ENCODE measurements around the gene IER5L. TPM values are rescaled to one million over a fixed set of nuclear protein-coding genes. Genes with fewer than 3 reads are reported as not detected.

IER5L gene
- total RNA-seq, 1 experiment from 2014 or later: 4.6 TPM

GRCh38 chr9:129165198-129165597, 12.9 kb downstream of the IER5L start:
- Mint-ChIP-seq H3K9me3 (peaks cover 4% of the 10 kb centered on the region; the same call in 1 of the 2 replicates), H3K4me3 (no peak overlapping the region), H3K27ac (no peak overlapping the region), H3K4me1 (peaks cover 36% of the 10 kb centered on the region), H3K36me3 (peaks cover 3% of the 10 kb centered on the region; the same call in 1 of the 2 replicates), H3K27me3 (ENCODE audit: low read depth) (no peaks in the 10 kb centered on the region)
- DNase-seq (ENCODE audit: low spot score) (no peak), ATAC-seq (no peak)
- POLR2A ChIA-PET: no interaction called here
- TF ChIP-seq IRF1 (CRISPR knock-in tag; IDR thresholded peaks at IDR 0.05) (no peak), STAT6 (CRISPR knock-in tag; conservative IDR thresholded peaks at IDR 0.05; ENCODE audit: low read depth) (no peak), TEAD1 (CRISPR knock-in tag; IDR thresholded peaks at IDR 0.05) (no peak), FOXP4 (CRISPR knock-in tag; IDR thresholded peaks at IDR 0.05) (no peak), FOXP1 (CRISPR knock-in tag; IDR thresholded peaks at IDR 0.05; ENCODE audit: borderline replicate concordance) (no peak), IRF2 (CRISPR knock-in tag; IDR thresholded peaks at IDR 0.05; ENCODE audit: borderline replicate concordance, low read depth) (no peak), ZNF263 (CRISPR knock-in tag; IDR thresholded peaks at IDR 0.05; ENCODE audit: low read depth) (no peak), CDX4 (CRISPR knock-in tag; IDR thresholded peaks at IDR 0.05; ENCODE audit: borderline replicate concordance) (no peak), FOXJ3 (CRISPR knock-in tag; IDR thresholded peaks at IDR 0.05; ENCODE audit: borderline replicate concordance) (no peak), ZMAT4 (CRISPR knock-in tag; IDR thresholded peaks at IDR 0.05) (no peak), HMGA2 (CRISPR knock-in tag; IDR thresholded peaks at IDR 0.05) (no peak), NR1H2 (CRISPR knock-in tag; IDR thresholded peaks at IDR 0.05) (no peak), ZNF423 (CRISPR knock-in tag; IDR thresholded peaks at IDR 0.05) (no peak), ZNF281 (CRISPR knock-in tag; IDR thresholded peaks at IDR 0.05) (no peak), GABPB1 (CRISPR knock-in tag; IDR thresholded peaks at IDR 0.05) (no peak)
- CTCF ChIA-PET: interaction anchor here (1.1 to 18.6 kb wide), 5 partner anchors 7 to 459 kb away, joined by 3 to 345 read pairs (median 8); no protein-coding TSS in a partner anchor
